ENCODE results near the gene P2RX6. TPM values are rescaled to one million over a fixed set of nuclear protein-coding genes. Genes with fewer than 3 reads are reported as not detected.

Gene P2RX6
- polyA plus RNA-seq, 1 of the 3 experiments (the other 2 are of a cell fraction): 7.1 TPM

GRCh38 chr22:20980523-20980922 is 34.4 kb upstream of the P2RX6 start:
- H4K20me1 ChIP-seq (ENCODE audit: insufficient read depth): no peaks in the 10 kb centered on the region
- H3K4me2 ChIP-seq: no peak overlapping the region
- no peaks in the 10 kb centered on the region for H3K9me3 ChIP-seq
- peaks cover 0 to 6% of the 10 kb centered on the region in 2 experiments for H3K36me3 ChIP-seq (replicated peaks in 1 of 2; ENCODE audit: control insufficient read depth in 1 of 2, insufficient read depth in 2 of 2, low read length in 1 of 2)
- TF ChIP-seq FOSL2 (IDR thresholded peaks at IDR 0.05; ENCODE audit: borderline replicate concordance, low read depth) (no peak), ZBTB33 (IDR thresholded peaks at IDR 0.05; ENCODE audit: borderline replicate concordance, low read depth) (no peak), PBX3 (IDR thresholded peaks at IDR 0.05) (no peak), FOXM1 (IDR thresholded peaks at IDR 0.05; ENCODE audit: low read depth) (no peak), RFX5 (IDR thresholded peaks at IDR 0.05; ENCODE audit: low read length) (no peak), SMC3 (IDR thresholded peaks at IDR 0.05; ENCODE audit: low read depth, low read length) (no peak), EZH2phosphoT487 (IDR thresholded peaks at IDR 0.05; ENCODE audit: borderline replicate concordance, low read depth) (no peak), SIN3A (IDR thresholded peaks at IDR 0.05; ENCODE audit: borderline replicate concordance, low read depth, low read length) (no peak), YY1 (IDR thresholded peaks at IDR 0.05; ENCODE audit: low read depth) (no peak), MEF2A (IDR thresholded peaks at IDR 0.05; ENCODE audit: borderline replicate concordance, low read depth) (no peak), CHD2 (IDR thresholded peaks at IDR 0.05; ENCODE audit: low read length, partially characterized antibody) (no peak), RCOR1 (IDR thresholded peaks at IDR 0.05; ENCODE audit: low read length) (no peak), CTCF (IDR thresholded peaks at IDR 0.05) (no peak), TAF1 (IDR thresholded peaks at IDR 0.05; ENCODE audit: borderline replicate concordance, low read depth, low read length) (no peak), JUND (IDR thresholded peaks at IDR 0.05) (no peak), RXRA (IDR thresholded peaks at IDR 0.05; ENCODE audit: borderline replicate concordance, low read depth) (no peak), IRF3 (IDR thresholded peaks at IDR 0.05; ENCODE audit: low read depth, low read length) (no peak), TEAD4 (IDR thresholded peaks at IDR 0.05; ENCODE audit: borderline replicate concordance, insufficient read depth) (no peak)
- H3F3A ChIP-seq (replicated peaks; ENCODE audit: insufficient read depth): no peaks in the 10 kb centered on the region
- H2AFZ ChIP-seq (ENCODE audit: low read depth): no peak overlapping the region
- H3K4me1 ChIP-seq (ENCODE audit: control insufficient read depth in 1 of 2, insufficient read depth in 2 of 2, low read depth in 1 of 2, low read length in 1 of 2): peaks cover 6 to 24% of the 10 kb centered on the region in 2 experiments; a peak in 2 of 4 replicates
- no peak overlapping the region for H3K9ac ChIP-seq
- ChIA-PET CTCF (interaction anchor here (1.1 to 3.6 kb wide), 4 partner anchors 10 to 63 kb away, joined by 3 to 12 read pairs (median 6); partner anchors contain the start of genes AIFM3 and CRKL), POLR2A (interaction anchor here (0.9 to 1.8 kb wide), 3 partner anchors 8 to 95 kb away, joined by 3 to 10 read pairs (median 4); partner anchors contain the start of gene THAP7)
- H3K79me2 ChIP-seq (ENCODE audit: insufficient read depth): peaks cover 25% of the 10 kb centered on the region
- H3K9me2 ChIP-seq: no peaks in the 10 kb centered on the region
- H3K4me3 ChIP-seq (ENCODE audit: low read depth in 2 of 2, low read length in 1 of 2): no peak overlapping the region
- H3K27me3 ChIP-seq (ENCODE audit: insufficient read depth): no peaks in the 10 kb centered on the region
- no peak for DNase-seq
- 94% methylated on average over 3 of the region's 4 CpGs for WGBS (ENCODE audit: low lambda C conversion rate)
- H3K27ac ChIP-seq (ENCODE audit: low read depth in 2 of 2, low read length in 1 of 2): no peak overlapping the region; a peak in 1 of 4 replicates

All from SK-N-SH (cell line).